ENCODE results near the gene DNAI2. TPM values are rescaled to one million over a fixed set of nuclear protein-coding genes. Genes with fewer than 3 reads are reported as not detected.

Gene DNAI2
- polyA plus RNA-seq, 2 of the 4 experiments (the other 2 are of a cell fraction): not detected

- POLR2A ChIA-PET: no interaction called here
Observed at GRCh38 chr17:74251569-74251968, 22.5 kb upstream of the DNAI2 start.

GRCh38 chr17:74252211-74252610 lies 21.8 kb upstream of the DNAI2 start:
- H3K4me3 ChIP-seq: no peak overlapping the region
- H3K4me1 ChIP-seq: no peaks in the 10 kb centered on the region
- 69% methylated on average over 8 of the region's 8 CpGs for WGBS (ENCODE audit: missing lambda C conversion rate)
- peak in 1 of 2 experiments; percentile 34; a peak in 2 of 6 replicates for ATAC-seq
- DNase-seq (ENCODE audit: low read depth in 1 of 2, low spot score in 1 of 2): no peak
- POLR2A ChIA-PET: interaction anchor here (0.6 kb wide), 1 partner anchor 202 kb away, joined by 4 read pairs; no protein-coding TSS in a partner anchor
- no peak for FAIRE-seq
- no peaks in the 10 kb centered on the region for H3K9me3 ChIP-seq
- no peak overlapping the region for H3K4me2 ChIP-seq
- CTCF ChIA-PET: interaction anchor here (0.8 to 4.9 kb wide), 4 partner anchors 8 to 127 kb away, joined by 3 to 16 read pairs (median 3); no protein-coding TSS in a partner anchor
- no peak overlapping the region for H3K27ac ChIP-seq
- TF ChIP-seq HES2 (IDR thresholded peaks at IDR 0.05): no peak
- TF ChIP-seq ESRRA (IDR thresholded peaks at IDR 0.05; ENCODE audit: borderline replicate concordance, low read length): no peak

More at GRCh38 chr17:74251569-74251968, 22.5 kb upstream of the DNAI2 start:
- Histone ChIP-seq H3K9me3 (no peaks in the 10 kb centered on the region), H3K4me3 (no peak overlapping the region), H3K4me1 (no peaks in the 10 kb centered on the region), H3K27ac (no peak overlapping the region), H3K4me2 (no peak overlapping the region)
- WGBS (ENCODE audit: missing lambda C conversion rate): 69% methylated on average over 6 of the region's 6 CpGs
- no peak for DNase-seq (ENCODE audit: low read depth in 1 of 2, low spot score in 1 of 2)
- TF ChIP-seq CEBPB (IDR thresholded peaks at IDR 0.05) (no peak), RFX5 (IDR thresholded peaks at IDR 0.05) (no peak), EHMT2 (IDR thresholded peaks at IDR 0.05; ENCODE audit: low read depth) (no peak), POLR2AphosphoS2 (conservative IDR thresholded peaks at IDR 0.05; ENCODE audit: low read length) (no peak), MAX (IDR thresholded peaks at IDR 0.05) (no peak), CHD2 (IDR thresholded peaks at IDR 0.05; ENCODE audit: low read length, partially characterized antibody) (no peak), CBX2 (IDR thresholded peaks at IDR 0.05; ENCODE audit: borderline replicate concordance, low read depth) (no peak), JUNB (IDR thresholded peaks at IDR 0.05) (no peak), NPAS2 (CRISPR knock-in tag; IDR thresholded peaks at IDR 0.05; ENCODE audit: borderline replicate concordance) (no peak), EP300 (IDR thresholded peaks at IDR 0.05) (no peak), RARB (CRISPR knock-in tag; IDR thresholded peaks at IDR 0.05) (no peak), HOXB5 (CRISPR knock-in tag; IDR thresholded peaks at IDR 0.05) (no peak), BHLHE40 (IDR thresholded peaks at IDR 0.05; ENCODE audit: low read depth, low read length) (no peak), HOXB13 (CRISPR knock-in tag; IDR thresholded peaks at IDR 0.05; ENCODE audit: low read depth) (no peak), NFE2L2 (conservative IDR thresholded peaks at IDR 0.05; ENCODE audit: low read length) (no peak), ZFP36 (IDR thresholded peaks at IDR 0.05; ENCODE audit: borderline replicate concordance, partially characterized antibody) (no peak), POLR2A (IDR thresholded peaks at IDR 0.05; ENCODE audit: low read length) (no peak), MAFK (IDR thresholded peaks at IDR 0.05; ENCODE audit: partially characterized antibody) (no peak)
- ATAC-seq: no peak
- CTCF ChIA-PET: interaction anchor here (0.8 to 4.9 kb wide), 3 partner anchors 9 to 52 kb away, joined by 3 to 16 read pairs (median 6); no protein-coding TSS in a partner anchor
- no peak for FAIRE-seq

DNA sequence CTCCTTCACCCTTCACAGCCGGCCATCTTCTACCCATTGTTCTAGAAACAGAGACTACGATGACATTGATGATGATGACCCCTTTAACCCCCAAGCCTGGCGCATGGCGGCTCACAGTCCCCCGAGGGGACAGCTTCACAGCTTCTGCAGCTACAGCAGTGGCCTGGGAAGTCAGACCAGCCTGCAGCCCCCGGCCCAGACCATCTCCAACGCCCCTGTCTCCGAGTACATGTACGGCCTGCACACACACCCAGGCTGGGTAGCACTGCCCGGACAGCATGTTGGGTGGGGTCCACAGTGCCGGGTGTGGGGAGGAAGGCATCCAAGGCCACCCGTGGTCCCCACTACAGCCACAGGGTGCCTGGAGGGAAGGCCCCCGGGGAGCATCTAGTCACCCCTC lies 21.0 kb upstream of the DNAI2 start:
- H3K4me2 ChIP-seq: no peak overlapping the region
- no peak for ATAC-seq

More for the DNA sequence above, 21.0 kb upstream of the DNAI2 start:
- WGBS (ENCODE audit: missing lambda C conversion rate): 61% methylated on average over 12 of the region's 13 CpGs
- FAIRE-seq: no peak
- CTCF ChIA-PET: interaction anchor here (0.8 to 4.9 kb wide), 4 partner anchors 7 to 404 kb away, joined by 3 to 16 read pairs (median 3); no protein-coding TSS in a partner anchor
- Histone ChIP-seq H3K4me1 (no peaks in the 10 kb centered on the region), H3K27ac (no peak overlapping the region), H3K9me3 (no peaks in the 10 kb centered on the region), H3K4me3 (no peak overlapping the region)
- TF ChIP-seq NR3C1 (IDR thresholded peaks at IDR 0.05) (no peak), HEYL (CRISPR knock-in tag; IDR thresholded peaks at IDR 0.05) (no peak), HOXA7 (CRISPR knock-in tag; IDR thresholded peaks at IDR 0.05) (no peak), JUNB (IDR thresholded peaks at IDR 0.05) (no peak), SMC3 (IDR thresholded peaks at IDR 0.05) (no peak), POLR2A (IDR thresholded peaks at IDR 0.05; ENCODE audit: low read length) (no peak), ZNF302 (CRISPR knock-in tag; IDR thresholded peaks at IDR 0.05) (no peak), CEBPB (IDR thresholded peaks at IDR 0.05) (no peak), CTCF (IDR thresholded peaks at IDR 0.05) (no peak), MAFK (IDR thresholded peaks at IDR 0.05; ENCODE audit: partially characterized antibody) (no peak), CBX2 (IDR thresholded peaks at IDR 0.05; ENCODE audit: borderline replicate concordance, low read depth) (no peak), TFCP2L1 (CRISPR knock-in tag; IDR thresholded peaks at IDR 0.05) (no peak), ZC3H11A (IDR thresholded peaks at IDR 0.05) (no peak), HDAC2 (IDR thresholded peaks at IDR 0.05) (no peak), TP53 (CRISPR knock-in tag; IDR thresholded peaks at IDR 0.05) (no peak), FOSB (CRISPR knock-in tag; IDR thresholded peaks at IDR 0.05) (no peak)
- TF ChIP-seq, protein P1, sequence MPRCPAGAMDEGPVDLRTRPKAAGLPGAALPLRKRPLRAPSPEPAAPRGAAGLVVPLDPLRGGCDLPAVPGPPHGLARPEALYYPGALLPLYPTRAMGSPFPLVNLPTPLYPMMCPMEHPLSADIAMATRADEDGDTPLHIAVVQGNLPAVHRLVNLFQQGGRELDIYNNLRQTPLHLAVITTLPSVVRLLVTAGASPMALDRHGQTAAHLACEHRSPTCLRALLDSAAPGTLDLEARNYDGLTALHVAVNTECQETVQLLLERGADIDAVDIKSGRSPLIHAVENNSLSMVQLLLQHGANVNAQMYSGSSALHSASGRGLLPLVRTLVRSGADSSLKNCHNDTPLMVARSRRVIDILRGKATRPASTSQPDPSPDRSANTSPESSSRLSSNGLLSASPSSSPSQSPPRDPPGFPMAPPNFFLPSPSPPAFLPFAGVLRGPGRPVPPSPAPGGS (IDR thresholded peaks at IDR 0.05): no peak
- DNase-seq (ENCODE audit: low read depth in 1 of 2, low spot score in 1 of 2): no peak
- POLR2A ChIA-PET: no interaction called here
